Measurements from ENCODE around the gene SRGAP1.
A peak's percentile ranks its signal among the peaks of the same experiment; 100 is the strongest.
"Not testable (repeated sequence)": the region's sequence is repeated elsewhere in the genome, so short reads cannot be mapped to it uniquely, and the experiment has no call there.

SRGAP1 gene

DNA sequence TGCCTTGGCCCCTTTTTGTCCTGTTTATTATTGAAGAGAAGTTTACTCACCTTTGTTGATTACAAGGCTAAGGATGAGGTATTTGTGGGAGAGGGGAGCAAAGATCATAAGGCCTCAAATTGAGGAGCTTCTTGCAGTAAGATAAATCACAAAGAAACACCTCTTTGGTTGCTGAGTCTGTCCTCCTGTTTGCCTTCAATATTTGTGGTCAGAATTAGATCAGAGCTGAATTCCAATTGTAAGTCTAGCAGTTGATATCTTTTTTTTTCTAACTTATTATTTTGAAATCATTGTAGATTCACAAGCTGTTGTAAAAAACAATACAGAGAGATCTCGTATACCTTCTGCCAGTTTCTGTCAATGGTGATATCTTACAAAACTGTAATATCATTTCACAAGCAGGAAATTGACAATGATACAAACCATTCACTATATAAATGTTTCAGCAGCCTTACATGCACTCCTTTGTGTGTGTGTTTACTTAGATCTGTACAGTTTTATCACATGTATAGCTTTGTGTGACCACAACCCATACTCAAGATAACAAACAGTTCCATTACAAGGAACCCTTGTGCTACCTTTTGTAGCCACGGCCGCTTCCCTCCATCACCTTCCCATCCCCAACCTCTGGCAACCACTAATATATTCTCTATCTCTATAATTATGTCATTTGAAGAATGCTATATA lies 280.2 kb downstream of the SRGAP1 start:
- no peak for DNase-seq

DNA sequence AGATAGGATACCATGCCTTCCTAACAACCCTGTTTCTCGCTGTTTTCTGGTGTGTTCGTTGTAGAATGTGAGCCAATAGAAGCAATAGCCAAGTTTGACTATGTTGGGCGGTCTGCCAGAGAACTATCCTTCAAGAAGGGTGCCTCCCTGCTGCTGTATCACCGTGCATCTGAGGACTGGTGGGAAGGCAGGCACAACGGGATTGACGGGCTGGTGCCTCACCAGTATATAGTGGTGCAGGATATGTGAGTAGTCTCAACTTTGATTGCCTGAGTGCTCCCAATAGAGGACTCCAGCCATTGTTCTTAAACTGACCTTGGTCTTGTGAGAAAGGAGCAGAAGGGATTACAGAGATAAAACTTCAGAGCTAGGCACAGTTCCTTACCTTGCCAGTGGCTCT lies 281.4 kb downstream of the SRGAP1 start:
- no peak for DNase-seq

DNA sequence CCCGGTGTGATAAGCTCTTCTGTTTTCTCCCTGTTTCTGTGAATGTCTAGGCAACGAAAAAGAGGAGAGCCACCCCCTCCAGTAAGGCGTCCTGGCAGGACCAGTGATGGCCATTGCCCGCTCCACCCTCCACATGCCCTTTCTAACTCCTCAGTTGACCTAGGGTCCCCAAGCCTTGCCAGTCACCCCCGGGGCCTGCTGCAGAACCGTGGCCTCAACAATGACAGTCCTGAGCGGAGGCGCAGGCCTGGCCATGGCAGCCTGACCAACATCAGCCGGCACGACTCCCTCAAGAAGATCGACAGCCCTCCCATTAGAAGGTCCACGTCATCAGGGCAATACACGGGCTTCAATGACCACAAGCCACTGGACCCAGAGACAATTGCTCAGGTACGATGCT lies 283.3 kb downstream of the SRGAP1 start:
- no peak for DNase-seq

DNA sequence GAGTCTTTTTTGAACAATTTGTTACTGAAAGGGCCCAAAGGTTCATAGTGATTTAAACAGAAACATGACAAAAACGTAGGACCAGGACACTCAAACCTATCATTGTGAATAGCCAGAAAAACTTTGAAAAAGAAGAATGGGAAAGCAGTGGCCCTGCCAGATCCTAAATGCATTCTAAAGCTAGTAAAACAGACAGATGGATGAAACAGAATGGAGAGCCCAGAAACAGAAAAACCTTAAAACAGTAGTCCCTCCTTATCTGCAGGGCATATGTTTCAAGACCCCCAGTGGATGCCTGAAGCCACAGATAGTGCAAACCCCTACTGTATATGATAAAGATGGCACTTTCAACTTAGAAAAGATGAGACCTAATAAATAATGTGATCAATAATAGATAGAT lies 283.9 kb downstream of the SRGAP1 start:
- DNase-seq, result no peak

DNA sequence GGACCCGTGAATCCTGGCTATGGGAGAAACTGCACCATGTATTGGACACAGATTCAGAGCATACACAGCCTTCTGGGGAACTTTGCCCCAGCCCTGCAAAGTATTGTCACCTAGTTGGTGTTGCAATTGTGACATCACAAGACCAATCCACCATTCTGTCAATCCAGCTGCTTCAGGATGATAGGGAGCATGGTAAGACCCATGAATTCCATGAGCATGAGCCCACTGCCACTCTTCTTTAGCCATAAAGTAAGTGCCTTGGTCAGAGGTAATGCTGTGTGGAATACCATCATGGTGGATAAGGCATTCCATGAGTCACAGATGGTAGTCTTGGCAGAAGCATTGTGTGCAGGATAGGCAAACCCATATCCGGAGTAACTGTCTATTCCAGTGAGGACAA lies 286.0 kb downstream of the SRGAP1 start:
- DNase-seq, result not testable (repeated sequence)

DNA sequence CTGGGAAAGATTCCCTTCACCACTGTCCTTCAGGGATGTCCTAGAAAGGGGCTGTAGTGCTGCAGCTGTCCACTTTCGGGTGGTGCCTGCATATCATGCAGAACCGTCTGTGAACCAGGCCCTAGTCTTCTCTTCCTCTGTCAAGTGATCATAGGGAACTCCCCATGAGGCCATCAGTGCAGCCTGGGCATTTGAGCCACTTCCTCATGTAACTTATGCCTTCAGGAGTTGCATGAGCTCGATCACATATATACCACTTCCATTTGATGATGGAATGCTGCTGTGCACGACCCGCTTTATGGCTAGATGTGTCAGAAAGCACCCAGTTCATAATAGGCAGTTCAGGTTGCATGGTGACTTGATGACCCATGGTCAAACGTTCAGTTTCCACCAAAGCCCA lies 287.0 kb downstream of the SRGAP1 start:
- not testable (repeated sequence) for DNase-seq

DNA sequence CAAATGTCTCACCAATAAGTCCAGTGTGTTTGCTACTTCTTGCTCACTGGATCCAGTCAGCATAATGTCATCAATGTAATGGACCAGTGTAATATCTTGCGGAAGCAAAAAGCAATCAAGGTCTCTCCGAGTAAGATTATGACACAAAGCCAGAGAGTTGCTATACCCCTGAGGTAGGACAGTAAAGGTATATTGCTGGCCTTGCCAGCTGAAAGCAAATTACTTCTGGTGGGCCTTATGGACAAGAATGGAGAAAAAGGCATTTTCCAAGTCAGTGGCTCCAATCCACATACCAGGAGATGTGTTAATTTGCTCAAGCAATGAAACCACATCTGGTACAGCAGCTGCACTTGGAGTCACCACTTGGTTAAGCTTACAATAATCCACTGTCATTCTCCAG lies 288.2 kb downstream of the SRGAP1 start:
- DNase-seq, result not testable (repeated sequence)

DNA sequence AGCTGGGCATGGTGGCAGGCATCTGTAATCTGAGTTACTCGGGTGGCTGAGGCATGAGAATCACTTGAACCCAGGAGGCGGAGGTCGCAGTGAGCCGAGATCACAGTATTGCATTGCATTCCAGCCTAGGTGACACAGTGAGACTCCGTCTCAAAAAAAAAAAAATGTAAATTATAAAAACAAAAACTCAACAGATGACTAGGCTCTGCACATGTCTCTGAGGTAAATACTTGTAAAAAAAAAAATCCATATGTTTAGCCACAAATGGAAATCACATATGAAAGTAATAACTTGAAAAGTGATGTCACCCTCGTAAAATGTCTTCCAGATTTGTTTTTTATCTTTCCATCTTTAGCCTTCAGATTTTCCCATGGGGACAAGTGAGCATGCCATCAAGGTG lies 292.6 kb downstream of the SRGAP1 start:
- DNase-seq, result no peak

DNA sequence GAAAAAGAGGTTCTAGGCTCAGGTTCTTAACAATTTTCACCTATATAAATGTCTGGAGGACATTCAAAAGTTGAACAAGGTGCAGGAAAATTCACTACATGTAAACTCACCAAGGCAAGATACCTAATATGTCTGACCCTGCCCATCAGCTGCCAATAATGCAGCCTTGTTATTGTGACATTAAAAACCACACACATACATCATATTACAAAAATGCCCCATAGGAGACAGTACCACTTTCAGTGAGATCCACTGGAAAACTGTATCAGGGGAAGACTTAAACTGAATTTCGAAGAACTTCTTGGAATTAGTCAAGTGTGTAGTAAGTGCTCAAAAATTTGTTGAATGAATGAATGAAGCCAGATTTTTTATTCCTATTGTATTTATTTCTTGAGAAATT lies 294.5 kb downstream of the SRGAP1 start:
- no peak for DNase-seq

DNA sequence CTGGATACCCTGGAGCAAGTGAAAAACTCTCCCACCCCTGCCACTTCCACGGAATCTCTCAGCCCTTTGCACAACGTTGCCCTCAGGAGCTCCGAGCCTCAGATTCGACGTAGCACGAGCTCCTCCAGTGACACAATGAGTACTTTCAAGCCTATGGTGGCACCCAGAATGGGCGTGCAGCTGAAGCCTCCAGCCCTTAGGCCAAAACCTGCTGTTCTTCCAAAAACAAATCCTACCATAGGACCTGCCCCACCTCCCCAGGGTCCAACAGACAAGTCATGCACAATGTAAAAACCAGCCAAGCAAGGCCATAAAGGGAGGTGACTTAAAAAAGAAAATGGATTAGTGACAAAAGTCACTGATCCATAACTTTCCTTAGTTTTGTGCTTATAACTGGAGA lies 297.9 kb downstream of the SRGAP1 start:
- DNase-seq, result no peak

DNA sequence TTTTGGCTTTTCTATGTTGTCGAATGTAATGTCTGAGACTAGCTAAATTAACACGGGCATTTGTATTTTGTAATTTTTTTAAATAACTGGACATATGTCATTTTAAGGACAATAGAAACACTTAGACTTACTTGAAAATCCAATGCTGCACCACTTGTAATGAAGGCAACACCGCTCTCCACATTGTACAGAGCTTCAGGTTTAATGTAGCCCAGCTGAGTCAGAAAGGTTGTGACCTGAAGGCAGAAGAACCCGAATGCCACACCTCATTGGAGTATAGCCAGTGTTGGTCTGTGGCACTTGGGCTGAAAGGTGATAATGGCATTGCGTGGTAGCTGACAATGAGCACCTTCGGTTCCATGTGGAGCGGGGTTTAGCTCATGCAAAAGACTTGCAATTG lies 298.3 kb downstream of the SRGAP1 start:
- DNase-seq, result no peak

DNA sequence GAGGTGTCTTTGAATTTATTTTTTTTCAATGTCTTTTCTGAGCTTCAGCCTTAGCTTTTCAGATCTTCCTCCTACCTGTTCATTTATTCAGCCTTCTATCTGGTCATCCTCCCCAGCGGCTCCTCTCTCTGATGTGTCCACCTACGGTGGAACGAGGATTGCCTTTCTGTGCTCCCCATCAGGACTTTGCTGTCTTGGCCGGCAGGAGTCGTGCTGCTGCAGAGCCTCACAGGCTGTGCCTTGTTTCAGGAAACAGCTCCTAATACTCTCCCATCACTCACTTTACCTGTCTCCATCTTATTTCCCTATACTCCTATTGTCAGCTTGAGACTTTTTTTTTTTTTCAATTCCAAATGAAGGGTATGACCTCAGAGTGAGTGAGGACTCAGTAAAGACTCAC lies 300.7 kb downstream of the SRGAP1 start:
- no peak for DNase-seq

DNA sequence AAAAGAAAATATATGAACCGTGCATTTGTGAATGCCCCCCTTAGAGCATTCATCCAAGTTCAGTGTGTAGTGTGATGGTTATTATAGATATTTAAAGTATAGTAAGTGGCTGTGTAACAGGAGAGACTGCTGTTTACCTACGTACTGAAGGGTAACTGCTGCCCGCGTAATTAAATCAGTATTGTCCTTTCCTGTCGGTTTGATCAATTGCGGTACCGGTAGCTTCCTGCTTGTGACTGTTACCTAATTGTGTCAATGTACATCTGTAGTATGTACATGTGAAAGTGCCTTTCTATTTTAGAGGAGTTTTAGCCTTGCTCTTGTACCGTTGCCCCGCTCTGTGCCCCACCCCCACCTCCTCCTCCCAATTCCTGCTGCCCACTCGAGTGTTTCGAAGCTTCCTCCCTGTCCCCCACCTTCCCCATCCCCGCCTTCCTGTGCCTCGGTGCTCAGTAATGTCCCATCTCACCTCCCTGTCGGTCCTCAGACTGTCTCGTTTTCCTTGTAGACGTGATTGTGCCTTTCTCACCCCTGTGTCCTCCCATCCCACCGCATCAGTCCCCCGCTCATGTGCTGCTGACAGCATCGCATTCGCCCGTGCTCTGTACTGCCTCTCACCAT lies 302.6 kb downstream of the SRGAP1 start:
- DNase-seq, result peak; percentile 61

DNA sequence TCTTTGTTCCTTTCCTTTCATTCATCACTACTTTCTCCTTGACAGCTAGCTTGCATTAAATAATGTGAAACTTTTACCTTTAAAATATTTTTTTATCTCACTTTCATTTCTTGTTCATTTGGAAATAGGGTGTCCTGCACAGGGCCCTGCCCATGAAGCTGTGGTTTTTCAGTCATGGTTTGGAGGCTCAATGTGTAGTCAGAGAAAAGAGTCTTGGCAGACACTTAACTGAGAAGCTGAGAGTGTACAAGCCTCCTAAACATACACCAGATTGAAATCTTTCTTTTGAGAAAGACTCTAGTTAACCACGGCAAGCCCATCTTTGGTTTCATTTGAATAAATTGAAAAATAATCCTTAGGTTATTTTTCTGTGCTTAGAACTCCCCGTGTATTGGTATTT lies 303.4 kb downstream of the SRGAP1 start:
- DNase-seq, result no peak

DNA sequence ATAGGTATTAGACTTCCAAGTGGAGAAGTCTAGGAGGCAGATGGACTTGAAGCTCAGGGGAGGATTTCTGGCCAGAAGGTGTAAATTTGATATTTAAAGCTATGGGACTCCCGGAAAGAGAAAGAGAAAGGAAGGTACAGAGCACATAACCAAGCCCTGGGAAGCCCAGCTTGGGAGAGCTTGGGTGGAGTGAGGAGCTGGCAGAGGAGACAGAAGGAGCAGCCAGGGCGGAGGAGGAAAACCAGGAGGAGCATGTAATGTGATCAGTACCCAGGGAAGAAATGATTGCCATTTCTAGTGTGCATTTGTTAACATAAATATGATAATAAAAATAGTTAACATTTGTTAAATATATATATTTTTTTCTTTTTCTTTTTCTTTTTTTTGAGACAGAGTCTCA lies 310.2 kb downstream of the SRGAP1 start:
- no peak for DNase-seq

DNA sequence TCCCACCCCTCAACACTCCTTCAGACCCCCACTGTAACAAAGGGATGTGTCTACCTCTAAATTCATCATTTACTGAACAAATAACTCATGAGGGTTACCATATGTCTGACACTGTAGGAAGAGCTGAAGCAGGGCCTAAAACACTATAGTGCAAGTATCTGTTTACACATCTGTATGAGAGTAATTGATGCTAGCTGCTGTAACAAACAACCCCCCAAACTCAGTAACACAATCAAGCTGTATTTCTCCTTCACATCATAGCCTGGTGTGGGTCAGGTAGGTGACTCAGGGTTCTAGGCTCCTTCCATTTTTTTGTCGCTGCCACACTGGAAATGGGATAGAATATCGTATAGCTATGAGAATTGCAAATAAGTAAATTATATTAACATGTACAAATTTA lies 312.6 kb downstream of the SRGAP1 start:
- DNase-seq, result no peak

DNA sequence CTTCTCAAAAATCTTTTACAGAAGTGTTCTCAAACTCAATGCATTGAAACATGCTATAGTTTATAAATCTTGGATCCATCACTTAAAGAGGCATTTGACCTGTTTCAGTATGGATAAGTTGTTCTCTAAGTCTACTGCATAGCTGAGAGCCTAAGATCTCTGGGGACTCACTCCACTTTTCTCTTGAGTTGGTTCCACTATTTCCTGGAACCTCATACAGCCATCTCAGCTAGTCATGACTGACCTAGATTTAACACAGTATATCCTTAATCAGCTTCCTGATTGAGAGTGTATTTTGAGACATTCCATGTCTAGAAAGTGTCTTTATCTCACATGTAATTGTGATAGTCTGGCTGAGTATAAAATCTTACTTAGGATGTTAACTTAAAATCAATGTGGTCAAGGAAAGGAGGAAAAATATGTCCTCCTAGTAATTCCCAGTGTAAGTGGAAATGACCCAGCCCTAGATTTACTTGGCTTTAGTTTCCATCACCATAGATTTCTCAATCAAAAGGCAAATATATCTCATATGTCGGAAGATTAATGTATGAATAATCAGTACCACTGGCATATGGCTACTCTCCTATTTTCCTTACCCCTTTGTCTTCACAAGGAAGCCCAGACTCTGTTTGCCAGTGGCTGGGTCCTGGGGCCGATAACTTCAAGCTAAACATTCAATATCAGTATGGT lies 315.7 kb downstream of the SRGAP1 start:
- no peak for DNase-seq

DNA sequence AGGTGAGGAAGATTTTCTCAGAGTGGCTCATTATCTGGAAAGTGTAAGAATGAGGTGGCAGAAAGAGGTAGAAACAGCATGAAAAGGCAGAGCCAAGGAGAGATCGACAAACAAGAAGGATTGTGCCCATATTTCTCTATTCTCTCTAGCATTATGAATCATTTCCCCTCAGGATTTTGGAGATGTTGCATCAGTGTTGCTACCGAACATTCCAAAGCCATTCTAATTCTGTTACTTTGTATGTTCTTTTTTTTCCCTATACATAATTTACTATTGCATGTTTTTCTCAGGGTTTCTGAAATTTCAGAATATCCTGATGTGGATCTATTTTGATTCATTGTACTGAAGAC lies 316.2 kb downstream of the SRGAP1 start:
- DNase-seq, result no peak

DNA sequence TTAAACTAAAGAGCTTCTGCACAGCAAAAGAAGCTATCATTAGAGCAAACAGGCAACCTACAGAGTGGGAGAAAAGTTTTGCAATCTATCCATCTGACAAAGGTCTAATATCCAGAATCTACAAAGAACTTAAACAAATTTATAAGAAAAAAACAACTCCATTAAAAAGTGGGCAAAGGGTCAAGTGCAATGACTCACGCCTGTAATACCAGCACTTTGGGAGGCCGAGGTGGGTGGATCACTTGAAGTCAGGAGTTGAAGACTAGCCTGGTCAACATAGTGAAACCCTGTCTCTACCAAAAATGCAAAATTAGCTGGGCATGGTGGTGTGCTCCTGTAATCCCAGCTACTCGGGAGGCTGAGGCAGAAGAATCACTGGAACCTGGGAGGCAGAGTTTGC lies 322.1 kb downstream of the SRGAP1 start:
- DNase-seq, result not testable (repeated sequence)

DNA sequence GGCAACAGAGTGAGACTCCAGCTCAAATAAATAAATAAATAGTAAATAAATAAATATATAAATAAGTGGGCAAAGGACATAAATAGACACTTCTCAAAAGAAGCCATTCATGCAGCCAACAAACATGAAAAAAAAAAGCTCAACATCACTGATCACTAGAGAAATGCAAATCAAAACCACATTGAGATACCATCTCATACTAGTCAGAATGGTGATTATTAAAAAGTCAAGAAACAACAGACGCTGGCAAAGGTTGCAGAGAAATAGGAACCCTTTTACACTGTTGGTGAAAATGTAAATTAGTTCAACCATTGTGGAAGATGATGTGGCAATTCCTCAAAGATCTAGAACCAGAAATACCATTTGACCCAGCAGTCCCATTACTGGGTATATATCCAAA lies 322.5 kb downstream of the SRGAP1 start:
- DNase-seq, result not testable (repeated sequence)

DNA sequence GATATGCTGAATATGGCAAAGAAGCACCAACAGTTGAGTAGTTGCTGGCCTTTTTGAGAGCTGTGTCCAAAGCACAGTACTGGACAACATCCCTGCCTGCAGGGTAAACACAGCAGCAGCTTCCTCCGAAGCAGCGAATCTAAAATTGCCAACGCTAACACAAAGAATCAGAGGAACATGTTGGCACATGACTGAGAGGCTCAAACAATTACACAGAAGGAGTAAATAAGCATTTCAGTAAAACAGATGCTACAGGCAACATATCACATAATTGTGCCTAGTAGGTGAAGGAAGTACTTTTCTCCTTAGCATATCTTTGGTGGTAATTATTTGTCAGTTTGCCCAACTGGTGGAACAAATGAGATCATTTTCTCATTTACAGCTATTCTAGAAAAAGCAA lies 325.5 kb downstream of the SRGAP1 start:
- DNase-seq, result no peak

DNA sequence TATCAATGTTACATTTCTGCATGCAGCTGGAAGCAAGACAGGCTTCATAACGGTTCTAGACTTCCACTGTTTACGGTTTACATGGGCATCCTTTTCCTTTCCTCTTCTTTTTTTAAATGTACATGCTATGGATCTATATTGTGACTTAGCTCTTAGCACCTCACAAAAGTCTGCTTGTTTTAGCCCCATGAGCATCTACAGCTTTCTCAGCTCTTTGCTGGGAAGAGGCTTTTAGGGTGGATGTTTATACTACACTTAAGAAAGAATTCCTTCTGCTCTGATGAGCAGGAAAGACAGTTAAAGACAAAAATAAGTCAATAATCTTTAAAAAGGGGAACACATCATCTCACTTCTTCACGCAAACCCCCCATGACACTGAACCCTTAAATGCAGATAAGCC lies 326.2 kb downstream of the SRGAP1 start:
- no peak for DNase-seq

DNA sequence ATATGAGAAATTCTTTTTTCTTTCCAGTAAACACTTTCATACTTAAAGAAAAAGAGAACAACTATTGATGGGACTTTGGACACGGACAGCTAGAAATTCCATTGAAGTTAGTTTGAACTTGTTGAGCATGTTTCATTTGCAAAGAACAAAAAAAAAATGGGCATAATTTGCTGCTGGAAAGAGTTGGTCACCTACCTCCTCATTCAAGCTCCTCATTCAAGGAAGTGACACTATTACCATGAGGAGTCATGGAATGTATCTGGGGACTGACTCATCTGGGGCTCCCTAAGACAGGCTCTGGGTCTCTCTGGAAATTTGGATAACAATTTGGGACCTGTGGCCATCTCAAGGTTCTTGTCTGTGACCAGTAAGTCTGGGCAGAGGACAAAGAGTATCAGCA lies 327.2 kb downstream of the SRGAP1 start:
- DNase-seq, result no peak

Data from right kidney (tissue), 1 donor.